22Rv1 (cell line): ENCODE data around the gene GGT1.

Experiments used
- H3K27ac ChIP-seq: fragments of 450-650 bp; 2 replicates; pipeline ENCODE4 v1.5.1; 2017
- ZFX ChIP-seq: fragments of 450-650 bp; IDR thresholded peaks from 2 replicates; pipeline ENCODE4 v1.6.1; 2017; ENCODE audit warnings: antibody characterized with exemption, borderline replicate concordance
- TF ChIP-seq, protein P1 (sequence below): fragments of 450-650 bp; IDR thresholded peaks from 2 replicates; pipeline ENCODE4 v1.5.1; 2017; ENCODE audit warnings: mild to moderate bottlenecking

The GGT1 gene

DNA sequence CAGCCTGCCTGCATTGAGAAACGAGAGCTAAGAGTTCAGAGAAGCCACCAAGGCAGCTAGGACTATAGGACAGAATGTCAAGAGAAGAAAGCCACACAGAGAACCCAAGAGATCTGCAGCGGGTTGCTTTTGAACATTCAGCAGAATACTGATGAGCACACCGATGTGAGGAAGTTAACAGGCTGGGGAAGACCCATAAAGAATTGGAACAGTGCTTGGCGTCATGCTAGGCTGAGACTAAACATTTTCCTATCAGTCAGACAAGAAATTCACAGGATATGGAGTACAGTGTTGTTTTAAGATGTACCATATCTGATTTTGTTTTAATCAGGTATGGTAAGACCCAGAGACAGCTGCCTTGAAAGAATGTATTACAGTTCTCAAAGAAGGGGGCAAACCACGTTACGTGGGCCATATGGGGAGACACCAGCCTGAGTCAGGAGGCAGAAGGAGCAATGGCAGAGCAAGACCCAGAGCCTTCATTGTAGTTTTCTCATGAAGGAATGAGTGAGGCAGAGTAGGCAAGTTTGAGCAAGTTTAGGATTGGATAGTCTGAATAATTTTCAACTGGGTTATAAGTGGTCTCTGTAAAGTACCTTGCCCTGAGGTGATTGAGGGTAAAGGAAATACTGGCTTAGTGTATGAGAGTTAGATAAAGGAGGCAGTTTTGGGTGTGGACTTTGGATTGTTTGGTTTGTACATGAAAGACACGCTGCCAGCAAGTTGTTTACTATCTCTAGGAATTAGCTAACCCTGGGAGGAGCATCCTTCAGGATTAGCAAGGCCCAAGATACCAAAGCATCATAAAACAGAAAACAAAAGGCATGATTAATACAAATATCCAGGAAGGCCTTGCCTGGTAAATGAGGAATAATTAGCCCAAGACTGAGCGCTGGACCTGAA is 24.4 kb upstream of the GGT1 start:
- H3K27ac ChIP-seq: peak overlapping the region; percentile 93
- TF ChIP-seq, protein P1, sequence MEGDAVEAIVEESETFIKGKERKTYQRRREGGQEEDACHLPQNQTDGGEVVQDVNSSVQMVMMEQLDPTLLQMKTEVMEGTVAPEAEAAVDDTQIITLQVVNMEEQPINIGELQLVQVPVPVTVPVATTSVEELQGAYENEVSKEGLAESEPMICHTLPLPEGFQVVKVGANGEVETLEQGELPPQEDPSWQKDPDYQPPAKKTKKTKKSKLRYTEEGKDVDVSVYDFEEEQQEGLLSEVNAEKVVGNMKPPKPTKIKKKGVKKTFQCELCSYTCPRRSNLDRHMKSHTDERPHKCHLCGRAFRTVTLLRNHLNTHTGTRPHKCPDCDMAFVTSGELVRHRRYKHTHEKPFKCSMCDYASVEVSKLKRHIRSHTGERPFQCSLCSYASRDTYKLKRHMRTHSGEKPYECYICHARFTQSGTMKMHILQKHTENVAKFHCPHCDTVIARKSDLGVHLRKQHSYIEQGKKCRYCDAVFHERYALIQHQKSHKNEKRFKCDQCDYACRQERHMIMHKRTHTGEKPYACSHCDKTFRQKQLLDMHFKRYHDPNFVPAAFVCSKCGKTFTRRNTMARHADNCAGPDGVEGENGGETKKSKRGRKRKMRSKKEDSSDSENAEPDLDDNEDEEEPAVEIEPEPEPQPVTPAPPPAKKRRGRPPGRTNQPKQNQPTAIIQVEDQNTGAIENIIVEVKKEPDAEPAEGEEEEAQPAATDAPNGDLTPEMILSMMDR: no peak
- no peak for TF ChIP-seq ZFX

DNA sequence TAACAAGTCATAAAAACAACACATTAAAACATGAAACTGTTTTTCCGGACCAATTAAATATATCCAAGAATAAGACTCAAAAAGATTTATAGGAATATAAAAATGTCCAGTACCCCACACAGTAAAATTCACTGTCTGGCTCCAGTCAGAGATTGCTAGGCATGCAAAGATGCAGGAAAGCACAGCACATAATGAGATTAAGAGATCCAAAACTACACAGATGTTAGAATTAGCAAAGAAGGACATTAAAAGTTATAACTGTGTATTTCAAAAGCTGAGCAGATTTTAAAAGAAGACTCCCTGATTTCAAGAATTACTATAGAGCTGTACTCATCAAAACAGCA is 23.8 kb upstream of the GGT1 start:
- TF ChIP-seq ZFX: no peak
- TF ChIP-seq, protein P1: no peak

DNA sequence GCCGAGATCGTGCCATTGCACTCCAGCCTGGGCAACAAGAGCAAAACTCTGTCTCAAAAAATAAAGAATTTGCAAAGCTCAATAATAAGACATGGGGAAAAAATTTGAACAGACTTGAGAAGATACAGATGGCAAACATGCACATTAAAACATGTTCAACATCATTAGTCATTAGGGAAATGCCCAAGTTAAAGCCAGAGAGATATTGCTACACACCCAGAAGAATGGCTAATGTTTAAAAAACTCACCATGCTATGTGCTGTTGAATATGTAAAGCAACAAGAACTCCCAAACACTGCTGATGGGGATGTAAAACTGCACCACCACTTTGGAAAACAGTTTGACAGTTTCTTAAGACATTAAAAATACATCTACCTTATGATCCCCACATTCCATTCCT is 22.7 kb upstream of the GGT1 start:
- H3K27ac ChIP-seq: no peak overlapping the region
- TF ChIP-seq, protein P1: no peak
- no peak for TF ChIP-seq ZFX

More for the DNA sequence above, 23.8 kb upstream of the GGT1 start:
- H3K27ac ChIP-seq: peak overlapping the region; percentile 93

DNA sequence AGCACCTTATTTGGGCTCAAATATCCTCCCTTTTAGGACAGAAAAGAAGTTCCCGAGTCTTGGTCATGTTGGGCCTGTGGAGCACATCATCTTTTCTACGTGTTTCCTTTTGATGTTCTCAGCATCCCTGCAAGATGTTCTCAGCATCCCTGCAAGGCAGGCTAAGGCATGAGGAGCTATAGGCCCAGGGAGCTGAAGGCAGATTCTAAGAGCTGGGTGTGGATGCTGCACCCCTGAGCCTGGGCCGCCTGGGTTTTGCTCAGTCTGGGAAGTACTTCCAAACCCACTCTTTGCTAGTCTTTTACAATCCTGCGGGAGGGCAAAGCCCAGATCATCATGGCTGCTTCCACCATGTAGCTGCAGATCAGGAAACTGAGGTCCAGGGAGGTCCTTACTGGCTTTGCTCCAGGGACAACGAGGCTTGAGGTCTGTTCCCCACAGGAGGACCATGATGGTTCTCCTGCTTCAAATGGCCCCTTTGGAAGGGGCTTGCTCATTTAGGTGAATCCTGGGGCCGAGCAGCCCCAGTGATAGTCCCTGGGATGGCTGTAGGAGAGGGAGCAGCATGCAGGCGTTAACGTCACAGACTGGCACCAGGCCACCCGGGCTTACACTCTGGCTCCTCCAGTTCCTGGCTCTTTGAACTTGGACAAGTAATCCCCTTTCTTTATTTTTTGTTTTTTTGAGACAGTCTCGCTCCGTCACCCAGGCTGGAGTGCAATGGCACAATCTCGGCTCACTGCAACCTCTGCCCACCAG is 20.8 kb upstream of the GGT1 start:
- TF ChIP-seq ZFX: no peak
- TF ChIP-seq, protein P1: no peak
- no peak overlapping the region for H3K27ac ChIP-seq

DNA sequence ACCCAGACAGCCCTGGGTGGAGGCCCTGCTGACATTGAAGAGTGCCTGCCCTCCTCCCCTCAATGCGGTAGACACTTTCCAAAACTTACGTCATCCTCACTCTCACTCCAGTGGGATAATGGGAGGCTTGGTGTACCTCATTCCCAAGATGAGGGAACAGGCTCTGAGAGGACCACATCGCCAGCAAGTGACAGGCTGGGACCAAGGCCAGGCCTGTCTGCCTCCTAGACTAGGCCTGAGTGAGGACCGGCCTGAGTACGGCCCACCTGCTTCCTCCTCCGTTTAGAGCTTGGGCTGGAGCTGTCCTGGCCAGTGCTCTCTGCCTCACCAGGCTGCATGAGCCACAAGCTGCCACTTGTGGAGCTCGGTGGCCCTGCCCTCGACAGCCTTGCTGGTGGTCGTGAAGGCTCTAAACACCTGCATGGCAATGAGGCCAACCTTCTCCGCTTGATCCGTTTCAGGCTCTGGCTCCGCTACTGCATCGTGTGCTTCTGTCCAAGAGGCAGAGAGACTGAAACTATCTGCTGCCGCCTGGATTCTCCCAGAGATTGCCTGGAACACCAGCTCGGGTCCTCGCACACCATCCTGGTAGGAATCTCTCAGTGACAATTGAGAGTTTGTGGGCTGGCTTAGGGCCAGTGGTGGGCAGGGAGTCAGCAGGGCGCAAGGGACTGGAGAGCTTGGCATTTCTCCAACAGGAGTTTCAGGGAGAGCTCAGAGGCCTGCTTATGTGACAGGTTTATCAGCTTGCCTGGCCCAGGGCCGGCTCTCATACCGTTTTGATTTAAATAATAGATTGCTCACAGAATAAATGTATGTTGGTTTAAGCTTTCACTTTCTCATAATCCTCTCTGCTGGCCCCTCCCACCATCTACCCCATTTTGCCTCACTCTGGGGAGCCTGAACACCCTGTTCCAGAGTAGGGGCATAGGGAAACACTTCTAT is 19.5 kb upstream of the GGT1 start:
- TF ChIP-seq, protein P1: no peak
- TF ChIP-seq ZFX: no peak
- H3K27ac ChIP-seq: peak overlapping the region; percentile 27; the same call in 1 of the 2 replicates

DNA sequence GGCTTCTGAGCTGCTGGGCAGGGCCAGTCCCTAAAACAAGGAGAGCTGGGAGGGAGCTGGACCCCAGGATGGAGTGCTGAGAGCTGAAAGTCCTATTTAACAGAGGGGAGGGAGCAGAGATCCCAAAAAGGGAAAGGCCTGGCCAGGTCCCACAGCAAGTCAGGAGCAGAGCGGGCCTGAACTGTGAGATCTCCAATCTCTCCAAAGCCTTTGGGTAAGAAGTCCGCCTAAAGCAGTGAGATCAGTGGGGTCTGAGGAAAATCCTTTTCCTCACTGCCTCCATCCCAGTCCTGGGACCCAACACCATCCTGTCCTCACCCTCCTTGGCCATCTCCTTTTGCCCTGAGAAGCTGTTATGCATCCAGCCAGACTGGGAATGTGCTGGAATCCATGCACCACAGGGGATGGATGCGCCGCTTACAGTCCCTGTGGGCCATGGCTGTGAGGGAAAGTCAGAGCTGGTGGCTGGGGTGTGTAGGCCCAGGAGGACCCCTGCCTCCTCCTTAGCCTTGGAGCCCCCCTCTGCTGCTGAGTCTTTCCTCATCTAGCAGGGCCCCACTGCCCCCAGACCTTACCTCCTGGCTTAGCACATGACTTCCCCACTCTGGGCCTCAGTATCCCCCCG is 18.7 kb upstream of the GGT1 start:
- TF ChIP-seq, protein P1: no peak
- no peak for TF ChIP-seq ZFX
- peak overlapping the region; percentile 27; the same call in 1 of the 2 replicates for H3K27ac ChIP-seq
